ENCODE results near the gene ADAMTSL3. TPM values are rescaled to one million over a fixed set of nuclear protein-coding genes. Genes with fewer than 3 reads are reported as not detected.

The ADAMTSL3 gene
- total and polyA plus RNA-seq, 8 donors = 10.5 to 27.6 (median 17.4) TPM

- no peaks in the 10 kb centered on the region for H3K36me3 ChIP-seq
- no peak overlapping the region for H3K27ac ChIP-seq
- no peaks in the 10 kb centered on the region for H3K4me1 ChIP-seq
- no peak overlapping the region for H3K4me3 ChIP-seq
- ATAC-seq (no peak), DNase-seq (no peak)
- no peaks in the 10 kb centered on the region for H3K9me3 ChIP-seq
- H3K27me3 ChIP-seq = peaks cover 0 to 41% of the 10 kb centered on the region in 2 donors
- intact Hi-C loops (cut with DNase I) = no loop called here
- no peak for TF ChIP-seq CTCF (IDR thresholded peaks at IDR 0.05)
These were observed 3.1 kb upstream of the ADAMTSL3 start for GRCh38 chr15:83650831-83651230.

- intact Hi-C loops (cut with DNase I) = no loop called here
- no peak for TF ChIP-seq CTCF (IDR thresholded peaks at IDR 0.05)
- DNase-seq = no peak
These were observed 2.4 kb upstream of the ADAMTSL3 start for GRCh38 chr15:83651541-83651940.

GRCh38 chr15:83652626-83653204 is 1.2 kb upstream of the ADAMTSL3 start:
- no peaks in the 10 kb centered on the region for H3K36me3 ChIP-seq
- intact Hi-C loops (cut with DNase I) = no loop called here

More at GRCh38 chr15:83651541-83651940, 2.4 kb upstream of the ADAMTSL3 start:
- Histone ChIP-seq H3K9me3 (no peaks in the 10 kb centered on the region), H3K4me3 (no peak overlapping the region), H3K27me3 (peaks cover 0 to 48% of the 10 kb centered on the region in 2 donors), H3K36me3 (no peaks in the 10 kb centered on the region), H3K4me1 (no peaks in the 10 kb centered on the region), H3K27ac (no peak overlapping the region)
- no peak for ATAC-seq

GRCh38 chr15:83653288-83653638 is 660 bp upstream of the ADAMTSL3 start:
- Histone ChIP-seq H3K27ac (no peak overlapping the region), H3K27me3 (peaks cover 0 to 48% of the 10 kb centered on the region in 2 donors), H3K4me3 (peak overlapping the region in 1 of 2 donors; percentile 37), H3K36me3 (no peaks in the 10 kb centered on the region), H3K4me1 (no peaks in the 10 kb centered on the region), H3K9me3 (no peaks in the 10 kb centered on the region)
- no peak for TF ChIP-seq CTCF (IDR thresholded peaks at IDR 0.05)
- ATAC-seq = peak; percentile 25
- DNase-seq = peak in 1 of 4 donors; percentile 71
- intact Hi-C loops (cut with DNase I) = no loop called here

More at GRCh38 chr15:83652626-83653204, 1.2 kb upstream of the ADAMTSL3 start:
- Histone ChIP-seq H3K27me3 (peaks cover 0 to 48% of the 10 kb centered on the region in 2 donors), H3K9me3 (no peaks in the 10 kb centered on the region), H3K4me3 (no peak overlapping the region), H3K27ac (no peak overlapping the region), H3K4me1 (no peaks in the 10 kb centered on the region)
- TF ChIP-seq CTCF (IDR thresholded peaks at IDR 0.05) = no peak
- no peak for ATAC-seq
- no peak for DNase-seq

GRCh38 chr15:83654379-83655236 is 685 bp downstream of the ADAMTSL3 start:
- intact Hi-C loops (cut with DNase I) = no loop called here
- Histone ChIP-seq H3K27me3 (peaks cover 0 to 48% of the 10 kb centered on the region in 2 donors), H3K4me1 (no peaks in the 10 kb centered on the region), H3K9me3 (no peaks in the 10 kb centered on the region), H3K27ac (peak overlapping the region in 1 of 2 donors; percentile 8), H3K36me3 (no peaks in the 10 kb centered on the region), H3K4me3 (peak overlapping the region; percentile 28 to 37)
- TF ChIP-seq CTCF (IDR thresholded peaks at IDR 0.05) = no peak
- ATAC-seq = peak; percentile 51
- peak in 1 of 4 donors; percentile 77 for DNase-seq
